ENCODE data around the gene S100A6. TPM values are rescaled to one million over a fixed set of nuclear protein-coding genes. Genes with fewer than 3 reads are reported as not detected.

S100A6 gene
- polyA plus RNA-seq, 2 of the 4 experiments (the other 2 are of a cell fraction): 898 to 3,552 TPM

DNA sequence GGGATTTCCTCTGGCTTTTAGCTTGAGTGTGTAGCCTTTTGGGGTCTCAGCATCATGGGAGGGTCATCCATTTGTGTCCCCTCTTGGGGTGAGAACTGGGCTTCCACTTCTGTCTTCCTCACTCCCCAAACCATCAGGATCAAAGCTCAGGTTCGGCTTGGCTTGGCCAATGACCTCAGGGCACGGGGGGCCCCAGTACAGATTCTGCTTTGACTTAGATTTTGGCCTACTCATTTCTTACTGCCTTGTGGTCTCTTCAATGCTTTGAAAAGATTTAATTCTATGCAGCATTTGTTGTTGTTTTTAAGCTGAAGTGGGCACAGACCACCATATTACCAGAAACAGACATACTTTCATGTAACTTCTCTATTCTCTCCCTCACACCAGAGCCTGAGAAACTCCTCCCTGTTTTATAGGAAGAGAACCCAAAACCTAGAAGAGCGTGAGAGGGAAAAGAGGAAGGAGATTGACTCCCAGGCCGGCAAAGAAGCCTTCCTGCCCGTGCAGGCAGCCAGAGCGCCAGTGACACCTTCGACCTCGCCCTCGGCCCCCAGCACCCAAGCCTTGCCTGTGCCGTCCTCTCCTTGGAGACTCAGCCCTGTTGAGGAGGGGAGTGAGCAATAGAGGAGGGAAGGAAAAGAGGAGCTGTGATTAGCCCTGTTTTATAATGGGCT is 15.2 kb upstream of the S100A6 start:
- Histone ChIP-seq H3K4me2 (no peak overlapping the region), H3K27ac (peak overlapping the region; percentile 96 to 97), H3K9me3 (no peaks in the 10 kb centered on the region), H3K4me1 (peaks cover 70% of the 10 kb centered on the region), H3K4me3 (no peak overlapping the region)
- FAIRE-seq: no peak
- DNase-seq (ENCODE audit: low read depth in 1 of 2, low spot score in 1 of 2): no peak
- no peak for ATAC-seq
- WGBS (ENCODE audit: missing lambda C conversion rate): 94% methylated on average over 10 of the region's 10 CpGs
- TF ChIP-seq CHD4 (IDR thresholded peaks at IDR 0.05; ENCODE audit: borderline replicate concordance) (no peak), TFCP2L1 (CRISPR knock-in tag; IDR thresholded peaks at IDR 0.05) (no peak), CHD2 (IDR thresholded peaks at IDR 0.05; ENCODE audit: low read length, partially characterized antibody) (no peak), CBX2 (IDR thresholded peaks at IDR 0.05; ENCODE audit: borderline replicate concordance, low read depth) (no peak), RARB (CRISPR knock-in tag; IDR thresholded peaks at IDR 0.05) (no peak), PHF8 (IDR thresholded peaks at IDR 0.05; ENCODE audit: borderline replicate concordance, low read depth) (no peak), HOXB13 (CRISPR knock-in tag; IDR thresholded peaks at IDR 0.05; ENCODE audit: low read depth) (no peak), MAZ (IDR thresholded peaks at IDR 0.05; ENCODE audit: borderline replicate concordance, low read depth, low read length) (no peak), SMC3 (IDR thresholded peaks at IDR 0.05) (no peak), EHF (CRISPR knock-in tag; IDR thresholded peaks at IDR 0.05) (no peak), TP53 (CRISPR knock-in tag; IDR thresholded peaks at IDR 0.05) (no peak), HOXA7 (CRISPR knock-in tag; IDR thresholded peaks at IDR 0.05) (no peak), NPAS2 (CRISPR knock-in tag; IDR thresholded peaks at IDR 0.05; ENCODE audit: borderline replicate concordance) (no peak)
- TF ChIP-seq, protein P1, sequence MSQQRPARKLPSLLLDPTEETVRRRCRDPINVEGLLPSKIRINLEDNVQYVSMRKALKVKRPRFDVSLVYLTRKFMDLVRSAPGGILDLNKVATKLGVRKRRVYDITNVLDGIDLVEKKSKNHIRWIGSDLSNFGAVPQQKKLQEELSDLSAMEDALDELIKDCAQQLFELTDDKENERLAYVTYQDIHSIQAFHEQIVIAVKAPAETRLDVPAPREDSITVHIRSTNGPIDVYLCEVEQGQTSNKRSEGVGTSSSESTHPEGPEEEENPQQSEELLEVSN (IDR thresholded peaks at IDR 0.05; ENCODE audit: borderline replicate concordance, low read depth): no peak
- TF ChIP-seq, protein P2, sequence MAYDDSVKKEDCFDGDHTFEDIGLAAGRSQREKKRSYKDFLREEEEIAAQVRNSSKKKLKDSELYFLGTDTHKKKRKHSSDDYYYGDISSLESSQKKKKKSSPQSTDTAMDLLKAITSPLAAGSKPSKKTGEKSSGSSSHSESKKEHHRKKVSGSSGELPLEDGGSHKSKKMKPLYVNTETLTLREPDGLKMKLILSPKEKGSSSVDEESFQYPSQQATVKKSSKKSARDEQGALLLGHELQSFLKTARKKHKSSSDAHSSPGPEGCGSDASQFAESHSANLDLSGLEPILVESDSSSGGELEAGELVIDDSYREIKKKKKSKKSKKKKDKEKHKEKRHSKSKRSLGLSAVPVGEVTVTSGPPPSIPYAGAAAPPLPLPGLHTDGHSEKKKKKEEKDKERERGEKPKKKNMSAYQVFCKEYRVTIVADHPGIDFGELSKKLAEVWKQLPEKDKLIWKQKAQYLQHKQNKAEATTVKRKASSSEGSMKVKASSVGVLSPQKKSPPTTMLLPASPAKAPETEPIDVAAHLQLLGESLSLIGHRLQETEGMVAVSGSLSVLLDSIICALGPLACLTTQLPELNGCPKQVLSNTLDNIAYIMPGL (CRISPR knock-in tag; IDR thresholded peaks at IDR 0.05; ENCODE audit: borderline replicate concordance): no peak
- TF ChIP-seq, protein P3, sequence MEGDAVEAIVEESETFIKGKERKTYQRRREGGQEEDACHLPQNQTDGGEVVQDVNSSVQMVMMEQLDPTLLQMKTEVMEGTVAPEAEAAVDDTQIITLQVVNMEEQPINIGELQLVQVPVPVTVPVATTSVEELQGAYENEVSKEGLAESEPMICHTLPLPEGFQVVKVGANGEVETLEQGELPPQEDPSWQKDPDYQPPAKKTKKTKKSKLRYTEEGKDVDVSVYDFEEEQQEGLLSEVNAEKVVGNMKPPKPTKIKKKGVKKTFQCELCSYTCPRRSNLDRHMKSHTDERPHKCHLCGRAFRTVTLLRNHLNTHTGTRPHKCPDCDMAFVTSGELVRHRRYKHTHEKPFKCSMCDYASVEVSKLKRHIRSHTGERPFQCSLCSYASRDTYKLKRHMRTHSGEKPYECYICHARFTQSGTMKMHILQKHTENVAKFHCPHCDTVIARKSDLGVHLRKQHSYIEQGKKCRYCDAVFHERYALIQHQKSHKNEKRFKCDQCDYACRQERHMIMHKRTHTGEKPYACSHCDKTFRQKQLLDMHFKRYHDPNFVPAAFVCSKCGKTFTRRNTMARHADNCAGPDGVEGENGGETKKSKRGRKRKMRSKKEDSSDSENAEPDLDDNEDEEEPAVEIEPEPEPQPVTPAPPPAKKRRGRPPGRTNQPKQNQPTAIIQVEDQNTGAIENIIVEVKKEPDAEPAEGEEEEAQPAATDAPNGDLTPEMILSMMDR (IDR thresholded peaks at IDR 0.05): no peak
- TF ChIP-seq, protein P4, sequence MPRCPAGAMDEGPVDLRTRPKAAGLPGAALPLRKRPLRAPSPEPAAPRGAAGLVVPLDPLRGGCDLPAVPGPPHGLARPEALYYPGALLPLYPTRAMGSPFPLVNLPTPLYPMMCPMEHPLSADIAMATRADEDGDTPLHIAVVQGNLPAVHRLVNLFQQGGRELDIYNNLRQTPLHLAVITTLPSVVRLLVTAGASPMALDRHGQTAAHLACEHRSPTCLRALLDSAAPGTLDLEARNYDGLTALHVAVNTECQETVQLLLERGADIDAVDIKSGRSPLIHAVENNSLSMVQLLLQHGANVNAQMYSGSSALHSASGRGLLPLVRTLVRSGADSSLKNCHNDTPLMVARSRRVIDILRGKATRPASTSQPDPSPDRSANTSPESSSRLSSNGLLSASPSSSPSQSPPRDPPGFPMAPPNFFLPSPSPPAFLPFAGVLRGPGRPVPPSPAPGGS (IDR thresholded peaks at IDR 0.05): no peak
- CTCF ChIA-PET: interaction anchor here (1.0 to 16.2 kb wide), 10 partner anchors 10 to 199 kb away, joined by 3 to 141 read pairs (median 11); partner anchors contain the start of genes S100A2, S100A5 and S100A6
- POLR2A ChIA-PET: interaction anchor here (2.2 to 4.1 kb wide), 2 partner anchors 15 to 16 kb away, joined by 9 to 18 read pairs; no protein-coding TSS in a partner anchor

DNA sequence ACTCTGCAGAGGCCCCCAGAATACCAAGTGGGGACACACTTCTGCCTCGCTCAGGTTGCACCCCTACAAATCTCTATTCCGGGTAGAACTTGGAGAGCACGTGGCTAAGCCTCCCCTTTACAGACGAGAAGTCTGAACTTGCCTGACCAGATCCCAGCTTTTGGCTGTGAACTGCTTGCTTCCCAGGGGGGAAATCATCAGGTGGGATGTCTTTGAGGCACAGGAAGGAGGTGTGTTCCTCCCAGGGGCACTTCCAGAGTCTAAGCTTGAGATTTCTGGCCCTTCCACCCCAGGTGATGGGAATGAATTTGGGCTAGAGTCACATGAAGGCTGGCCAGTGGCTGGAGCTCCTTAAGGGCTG is 14.6 kb upstream of the S100A6 start:
- ATAC-seq (no peak), DNase-seq (ENCODE audit: low read depth in 1 of 2, low spot score in 1 of 2) (no peak), FAIRE-seq (no peak)
- no peak overlapping the region for H3K4me3 ChIP-seq
- TF ChIP-seq, protein P5, sequence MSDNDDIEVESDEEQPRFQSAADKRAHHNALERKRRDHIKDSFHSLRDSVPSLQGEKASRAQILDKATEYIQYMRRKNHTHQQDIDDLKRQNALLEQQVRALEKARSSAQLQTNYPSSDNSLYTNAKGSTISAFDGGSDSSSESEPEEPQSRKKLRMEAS (IDR thresholded peaks at IDR 0.05): no peak
- no peak for TF ChIP-seq EHMT2 (IDR thresholded peaks at IDR 0.05; ENCODE audit: low read depth)
- TF ChIP-seq, protein P2 (CRISPR knock-in tag; IDR thresholded peaks at IDR 0.05; ENCODE audit: borderline replicate concordance): no peak
- TF ChIP-seq ZC3H11A (IDR thresholded peaks at IDR 0.05): no peak
- no peak for TF ChIP-seq MYC (IDR thresholded peaks at IDR 0.05; ENCODE audit: borderline replicate concordance, low read length)
- TF ChIP-seq TP53 (CRISPR knock-in tag; IDR thresholded peaks at IDR 0.05): no peak
- no peak for TF ChIP-seq JUNB (IDR thresholded peaks at IDR 0.05)
- no peak for TF ChIP-seq EP300 (IDR thresholded peaks at IDR 0.05)
- TF ChIP-seq ESRRA (IDR thresholded peaks at IDR 0.05; ENCODE audit: borderline replicate concordance, low read length): no peak
- TF ChIP-seq MAFK (IDR thresholded peaks at IDR 0.05; ENCODE audit: partially characterized antibody): no peak
- no peak for TF ChIP-seq MAZ (IDR thresholded peaks at IDR 0.05; ENCODE audit: borderline replicate concordance, low read depth, low read length)
- CTCF ChIA-PET: interaction anchor here (1.0 to 16.2 kb wide), 8 partner anchors 13 to 198 kb away, joined by 3 to 141 read pairs (median 20); partner anchors contain the start of genes S100A2 and S100A6
- POLR2A ChIA-PET: interaction anchor here (2.2 to 4.1 kb wide), 2 partner anchors 16 kb away, joined by 9 to 18 read pairs; no protein-coding TSS in a partner anchor
- no peaks in the 10 kb centered on the region for H3K9me3 ChIP-seq
- peak overlapping the region; percentile 96 to 97 for H3K27ac ChIP-seq
- H3K4me2 ChIP-seq: peak overlapping the region; percentile 99; the same call in 2 of the 3 replicates
- peaks cover 76% of the 10 kb centered on the region for H3K4me1 ChIP-seq
- 86% methylated on average over 4 of the region's 4 CpGs for WGBS (ENCODE audit: missing lambda C conversion rate)

All from A549 (cell line).